ENCODE results near the gene COIL.
A peak's percentile ranks its signal among the peaks of the same experiment; 100 is the strongest.
"Not testable (repeated sequence)": the region's sequence is repeated elsewhere in the genome, so short reads cannot be mapped to it uniquely, and the experiment has no call there.

Gene COIL

GRCh38 chr17:56960596-56961538 is at the start of gene COIL:
Gene COIL (minus strand): TSS chr17:56961050. CDS start chr17:56961019, 31 bp downstream.
- peak; percentile 89 for DNase-seq (ENCODE audit: low read depth)

- DNase-seq (ENCODE audit: low read depth): no peak
Measured at GRCh38 chr17:57010487-57010886, 49.6 kb upstream of the COIL start.

- no peak for DNase-seq (ENCODE audit: low read depth)
Measured at GRCh38 chr17:57009737-57010445, 49.0 kb upstream of the COIL start.

GRCh38 chr17:57008958-57009357 is 48.1 kb upstream of the COIL start:
- no peak for DNase-seq (ENCODE audit: low read depth)

- DNase-seq (ENCODE audit: low read depth): no peak
Measured at GRCh38 chr17:57006040-57006439, 45.2 kb upstream of the COIL start.

GRCh38 chr17:57004944-57005579 is 44.2 kb upstream of the COIL start:
- no peak for DNase-seq (ENCODE audit: low read depth)

- DNase-seq (ENCODE audit: low read depth): no peak
Measured at GRCh38 chr17:57002904-57003303, 42.1 kb upstream of the COIL start.

- DNase-seq (ENCODE audit: low read depth): no peak
Measured at GRCh38 chr17:57001541-57001940, 40.7 kb upstream of the COIL start.

- DNase-seq (ENCODE audit: low read depth): no peak
Measured at GRCh38 chr17:56997313-56997712, 36.5 kb upstream of the COIL start.

- no peak for DNase-seq (ENCODE audit: low read depth)
Measured at GRCh38 chr17:56995766-56996165, 34.9 kb upstream of the COIL start.

GRCh38 chr17:56994009-56994792 is 33.4 kb upstream of the COIL start:
- no peak for DNase-seq (ENCODE audit: low read depth)

GRCh38 chr17:56992364-56992763 is 31.5 kb upstream of the COIL start:
- no peak for DNase-seq (ENCODE audit: low read depth)

- DNase-seq (ENCODE audit: low read depth): no peak
Measured at GRCh38 chr17:56988901-56989572, 28.2 kb upstream of the COIL start.

- DNase-seq (ENCODE audit: low read depth): no peak
Measured at GRCh38 chr17:56987283-56987834, 26.5 kb upstream of the COIL start.

- DNase-seq (ENCODE audit: low read depth): no peak
Measured at GRCh38 chr17:56985371-56986162, 24.7 kb upstream of the COIL start.

GRCh38 chr17:56983366-56983765 is 22.5 kb upstream of the COIL start:
- DNase-seq (ENCODE audit: low read depth): no peak

GRCh38 chr17:56982312-56982711 is 21.5 kb upstream of the COIL start:
- no peak for DNase-seq (ENCODE audit: low read depth)

- not testable (repeated sequence) for DNase-seq (ENCODE audit: low read depth)
Measured at GRCh38 chr17:56980526-56980925, 19.7 kb upstream of the COIL start.

GRCh38 chr17:56979091-56979480 is 18.2 kb upstream of the COIL start:
- no peak for DNase-seq (ENCODE audit: low read depth)

- no peak for DNase-seq (ENCODE audit: low read depth)
Measured at GRCh38 chr17:56978441-56979090, 17.7 kb upstream of the COIL start.

All from stimulated activated CD8-positive, alpha-beta memory T cell treated with anti-CD3 and anti-CD28 coated beads, Interleukin-15, amount 100 ng/mL, for 24 hours (primary cell).